Measurements from ENCODE around the gene GLYR1. TPM values are rescaled to one million over a fixed set of nuclear protein-coding genes. Genes with fewer than 3 reads are reported as not detected.

Gene GLYR1
- total and polyA plus RNA-seq, 10 of the 15 experiments (the other 5 are each of a cell fraction or from before 2014, with no cell fraction given): 7.3 to 90.2 (median 57.2) TPM

- TF ChIP-seq E2F4 (IDR thresholded peaks at IDR 0.05; ENCODE audit: low read depth, low read length) (no peak), SREBF2 (IDR thresholded peaks at IDR 0.05; ENCODE audit: low read length) (no peak), HSF1 (IDR thresholded peaks at IDR 0.05; ENCODE audit: low read depth, low read length) (no peak), PRDM15 (CRISPR knock-in tag; IDR thresholded peaks at IDR 0.05) (no peak), ZBTB11 (CRISPR knock-in tag; IDR thresholded peaks at IDR 0.05) (no peak), USF2 (IDR thresholded peaks at IDR 0.05; ENCODE audit: borderline replicate concordance, low read depth, low read length) (no peak; the same call in 1 of the 2 replicates), TCF12 (IDR thresholded peaks at IDR 0.05; ENCODE audit: low read depth, low read length) (0 out of 2 replicates have a peak, but pooled peaks have one; percentile 13), ZBED1 (IDR thresholded peaks at IDR 0.05; ENCODE audit: borderline replicate concordance) (no peak)
Observed at GRCh38 chr16:4800290-4801041, 46.6 kb downstream of the GLYR1 start (continued).
